OCI-LY3 (cell line): ENCODE measurements around the gene C22orf31.

Experiments used
- H2AFZ ChIP-seq: fragments of 200-600, 300-600 bp; shearing (Covaris generic); 2 replicates; pipeline ENCODE4 v1.6.0; 2014; ENCODE audit warnings: antibody characterized with exemption, low read depth, low read length
- H3K27ac ChIP-seq: fragments of 200-600, 300-600 bp; sonication (generic); 2 replicates; pipeline ENCODE4 v1.5.1; 2014; ENCODE audit warnings: mild to moderate bottlenecking, low read length, moderate library complexity, mixed read lengths
- H3K27me3 ChIP-seq: fragments of 200-600, 300-600 bp; sonication (generic); 2 replicates; pipeline ENCODE4 v1.6.1; 2014; ENCODE audit warnings: low read depth, low read length, mixed read lengths
- H3K36me3 ChIP-seq: fragments of 200-600, 300-600 bp; sonication (generic); replicated peaks from 2 replicates; pipeline ENCODE3; 2014; ENCODE audit warnings: low read depth, low read length, mixed read lengths
- H3K4me1 ChIP-seq: fragments of 300-600, 200-600 bp; sonication (generic); 2 replicates; pipeline ENCODE4 v1.6.1; 2014; ENCODE audit warnings: low read length, mixed read lengths
- H3K4me2 ChIP-seq: fragments of 200-600, 300-600 bp; sonication (generic); 2 replicates; pipeline ENCODE4 v1.6.1; 2014; ENCODE audit warnings: low read length, mixed read lengths
- H3K4me3 ChIP-seq: fragments of 300-600, 200-600 bp; sonication (generic); 2 replicates; pipeline ENCODE4 v1.5.1; 2014; ENCODE audit warnings: antibody characterized with exemption, mild to moderate bottlenecking, low read length, moderate library complexity
- H3K79me2 ChIP-seq: fragments of 300-600, 200-600 bp; shearing (Covaris generic); 2 replicates; pipeline ENCODE4 v1.6.1; 2014; ENCODE audit warnings: mild to moderate bottlenecking, low read length, mixed read lengths
- H3K9ac ChIP-seq: fragments of 300-600, 200-600 bp; shearing (Covaris generic); 2 replicates; pipeline ENCODE4 v1.6.0; 2014; ENCODE audit warnings: mild to moderate bottlenecking, low read length, moderate library complexity
- H3K9me3 ChIP-seq: fragments of 200-600, 300-600 bp; shearing (Covaris generic); 2 replicates; pipeline ENCODE4 v1.6.1; 2014; ENCODE audit warnings: low read length, mixed read lengths; ENCODE audit not compliant: insufficient read depth
- H4K20me1 ChIP-seq: fragments of 200-600, 300-600 bp; sonication (generic); 2 replicates; pipeline ENCODE4 v1.6.1; 2016; ENCODE audit warnings: low read length, mixed read lengths; ENCODE audit not compliant: insufficient read depth
- CTCF ChIP-seq: fragments of 200-600, 300-600 bp; sonication (generic); IDR thresholded peaks from 2 replicates; pipeline ENCODE4 v1.5.1; 2014; ENCODE audit warnings: antibody characterized with exemption, low read length, low read depth
- EZH2phosphoT487 ChIP-seq: fragments of 200-600 bp; shearing (Covaris generic); IDR thresholded peaks from 2 replicates; pipeline ENCODE4 v1.6.1; 2018; ENCODE audit warnings: antibody characterized with exemption, mixed run types, low read depth

C22orf31 gene

GRCh38 chr22:29023172-29023796, 38.3 kb downstream of the C22orf31 start:
- H3K4me2 ChIP-seq = no peak overlapping the region
- H3K27me3 ChIP-seq = no peaks in the 10 kb centered on the region
- H3K9ac ChIP-seq = no peak overlapping the region

GRCh38 chr22:29022101-29022817, 39.4 kb downstream of the C22orf31 start:
- Histone ChIP-seq H3K4me1 (peaks cover 3% of the 10 kb centered on the region; the same call in 1 of the 2 replicates), H4K20me1 (no peaks in the 10 kb centered on the region), H3K27me3 (no peaks in the 10 kb centered on the region), H3K4me2 (no peak overlapping the region), H3K36me3 (peaks cover 8% of the 10 kb centered on the region), H3K9me3 (no peaks in the 10 kb centered on the region), H3K27ac (no peak overlapping the region), H3K79me2 (no peaks in the 10 kb centered on the region; the same call in 1 of the 2 replicates), H3K9ac (no peak overlapping the region), H3K4me3 (no peak overlapping the region), H2AFZ (no peak overlapping the region)
- TF ChIP-seq EZH2phosphoT487 (no peak), CTCF (no peak)

More at GRCh38 chr22:29023172-29023796, 38.3 kb downstream of the C22orf31 start:
- no peak overlapping the region for H3K4me3 ChIP-seq
- H3K36me3 ChIP-seq = peaks cover 8% of the 10 kb centered on the region
- H3K9me3 ChIP-seq = no peaks in the 10 kb centered on the region
- no peaks in the 10 kb centered on the region; the same call in 1 of the 2 replicates for H4K20me1 ChIP-seq
- H2AFZ ChIP-seq = no peak overlapping the region
- peaks cover 3% of the 10 kb centered on the region; the same call in 1 of the 2 replicates for H3K4me1 ChIP-seq
- no peak overlapping the region for H3K27ac ChIP-seq
- TF ChIP-seq EZH2phosphoT487 = no peak
- TF ChIP-seq CTCF = no peak
- H3K79me2 ChIP-seq = no peaks in the 10 kb centered on the region; the same call in 1 of the 2 replicates

GRCh38 chr22:29018293-29019189, 43.1 kb downstream of the C22orf31 start:
- Histone ChIP-seq H3K27me3 (no peaks in the 10 kb centered on the region), H2AFZ (no peak overlapping the region), H3K27ac (no peak overlapping the region), H3K4me3 (no peak overlapping the region), H3K9ac (no peak overlapping the region), H3K36me3 (peaks cover 5% of the 10 kb centered on the region), H3K9me3 (no peaks in the 10 kb centered on the region), H3K79me2 (no peaks in the 10 kb centered on the region; the same call in 1 of the 2 replicates), H3K4me1 (peaks cover 14% of the 10 kb centered on the region), H3K4me2 (no peak overlapping the region), H4K20me1 (peaks cover 12% of the 10 kb centered on the region; the same call in 1 of the 2 replicates)
- no peak for TF ChIP-seq EZH2phosphoT487
- no peak for TF ChIP-seq CTCF
